Testis (tissue), 2 donors: ENCODE measurements around the gene LRRC8C.

Source experiments
- CTCF ChIP-seq, 3 experiments: fragments of 450-650 bp in 2 of 3; fragments of 200-600 bp in 1 of 3; sonication (generic) in 1 of 3; IDR thresholded peaks; one replicate each; pipeline ENCODE4 v1.5.1; 2016 to 2019; ENCODE audit warnings: antibody characterized with exemption in 3 of 3, mild to moderate bottlenecking in 2 of 3, moderate library complexity in 1 of 3
- POLR2A ChIP-seq: fragments of 450-650 bp; IDR thresholded peaks from one replicate; pipeline ENCODE4 v1.6.1; 2017; ENCODE audit warnings: antibody characterized with exemption, mild to moderate bottlenecking, moderate library complexity

- no peak for TF ChIP-seq CTCF (IDR thresholded peaks at IDR 0.05)
- TF ChIP-seq POLR2A: no peak
Observed at GRCh38 chr1:89620664-89621063, 12.3 kb upstream of the LRRC8C start.
